GM21786 (cell line): Measurements from ENCODE around the gene MRGPRX3.

Experiments used
- ATAC-seq: cut with Tn5 transposase; IDR thresholded peaks from one replicate; pipeline ENCODE4 v1.9.1; 2021; ENCODE audit not compliant: unreplicated experiment

The MRGPRX3 gene

DNA sequence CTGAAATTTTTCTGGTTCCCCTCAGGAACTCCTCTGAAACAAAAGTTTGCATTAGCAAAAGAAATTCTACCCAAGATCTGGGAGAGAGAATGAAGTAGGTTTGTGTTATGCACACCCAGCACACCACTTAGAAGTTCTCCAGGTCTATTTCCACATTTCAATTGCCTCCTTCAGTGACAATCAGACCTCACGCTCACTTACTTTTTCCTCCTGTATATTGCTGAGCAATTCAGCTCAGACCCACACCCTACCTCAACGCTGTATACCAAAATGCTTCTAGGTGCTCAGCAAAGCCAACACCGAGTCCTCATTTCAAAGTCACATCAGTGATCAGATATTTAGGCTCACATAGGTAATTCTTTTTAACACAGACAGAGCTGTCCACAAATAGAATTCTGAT, 19.2 kb downstream of the MRGPRX3 start:
- ATAC-seq, result no peak

- ATAC-seq, result no peak
These were observed 36.0 kb downstream of the MRGPRX3 start for GRCh38 chr11:18168372-18168771.

DNA sequence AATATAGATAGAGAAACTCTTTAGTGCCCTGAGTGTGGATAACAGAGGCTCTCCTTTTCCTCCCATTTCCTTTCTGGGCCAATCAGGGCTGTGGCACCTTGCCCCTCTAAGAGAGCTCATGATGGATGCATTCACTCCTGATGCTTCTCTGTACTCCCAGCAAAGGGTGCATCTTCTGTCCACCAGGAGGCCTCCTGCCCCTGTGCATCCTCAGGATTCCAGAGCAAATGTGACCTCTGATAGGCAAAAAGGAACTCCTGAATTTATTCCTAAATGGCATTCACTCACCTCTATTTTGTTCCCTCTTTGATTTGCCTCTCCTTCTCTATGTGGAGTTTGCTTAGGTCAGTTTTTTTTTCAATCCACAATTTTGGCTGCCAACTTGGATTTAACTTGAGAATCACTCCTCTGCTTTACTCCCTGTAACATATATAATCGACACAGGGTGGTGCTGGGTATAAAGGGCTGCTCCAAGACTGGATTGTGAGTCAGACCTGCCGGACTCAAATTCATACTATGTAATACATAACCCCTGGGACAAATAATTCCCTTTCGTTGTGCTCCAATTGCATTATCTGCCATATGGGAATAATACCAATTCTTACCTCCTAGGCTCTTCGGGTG, 39.1 kb downstream of the MRGPRX3 start:
- no peak for ATAC-seq

GRCh38 chr11:18172666-18173065, 40.3 kb downstream of the MRGPRX3 start, which contains the start of gene MRGPRX4:
Gene MRGPRX4 (plus strand): TSS chr11:18172837. CDS start chr11:18173257, 420 bp downstream.
- no peak for ATAC-seq

- ATAC-seq, result no peak
These were observed 41.0 kb downstream of the MRGPRX3 start for GRCh38 chr11:18173225-18173866.
